SK-N-SH (cell line): ENCODE measurements around the gene ATG4C.

Experiments used
- CHD2 ChIP-seq: fragments of 150-350 bp; IDR thresholded peaks from 2 replicates; pipeline ENCODE4 v1.6.1; 2018; ENCODE audit warnings: low read length; ENCODE audit not compliant: partially characterized antibody
- EP300 ChIP-seq, 2 experiments: IDR thresholded peaks; 2 replicates each; pipeline versions ENCODE4 v1.4.0 to v1.6.1; 2012; ENCODE audit warnings: borderline replicate concordance in 1 of 2, low read depth in 1 of 2, low read length in 1 of 2
- JUND ChIP-seq: IDR thresholded peaks from 2 replicates; pipeline ENCODE4 v1.4.0; 2012
- MXI1 ChIP-seq: IDR thresholded peaks from 2 replicates; pipeline ENCODE4 v1.6.1; 2012; ENCODE audit warnings: mild to moderate bottlenecking, low read depth, low read length, improper control_type of control experiment
- NFIC ChIP-seq: IDR thresholded peaks from 2 replicates; pipeline ENCODE4 v1.4.0; 2012; ENCODE audit warnings: borderline replicate concordance
- RAD21 ChIP-seq: IDR thresholded peaks from 2 replicates; pipeline ENCODE4 v1.6.1; 2012; ENCODE audit warnings: mild to moderate bottlenecking, low read length
- RCOR1 ChIP-seq: fragments of 150-350 bp; IDR thresholded peaks from 2 replicates; pipeline ENCODE4 v1.6.1; 2017; ENCODE audit warnings: antibody characterized with exemption, low read length
- SIN3A ChIP-seq: IDR thresholded peaks from 2 replicates; pipeline ENCODE4 v1.6.1; 2012; ENCODE audit warnings: low read depth, mild to moderate bottlenecking, low read length, moderate library complexity, borderline replicate concordance
- SMC3 ChIP-seq: IDR thresholded peaks from 2 replicates; pipeline ENCODE4 v1.6.1; 2012; ENCODE audit warnings: low read depth, low read length, improper control_type of control experiment
- YY1 ChIP-seq: IDR thresholded peaks from 2 replicates; pipeline ENCODE4 v1.4.0; 2012; ENCODE audit warnings: low read depth, mild to moderate bottlenecking
- TF ChIP-seq, protein P1 (sequence below): fragments of 200-600 bp; sonication (generic); IDR thresholded peaks from 2 replicates; pipeline ENCODE4 v1.6.1; 2017; ENCODE audit warnings: antibody characterized with exemption, mild to moderate bottlenecking, moderate library complexity

DNA sequence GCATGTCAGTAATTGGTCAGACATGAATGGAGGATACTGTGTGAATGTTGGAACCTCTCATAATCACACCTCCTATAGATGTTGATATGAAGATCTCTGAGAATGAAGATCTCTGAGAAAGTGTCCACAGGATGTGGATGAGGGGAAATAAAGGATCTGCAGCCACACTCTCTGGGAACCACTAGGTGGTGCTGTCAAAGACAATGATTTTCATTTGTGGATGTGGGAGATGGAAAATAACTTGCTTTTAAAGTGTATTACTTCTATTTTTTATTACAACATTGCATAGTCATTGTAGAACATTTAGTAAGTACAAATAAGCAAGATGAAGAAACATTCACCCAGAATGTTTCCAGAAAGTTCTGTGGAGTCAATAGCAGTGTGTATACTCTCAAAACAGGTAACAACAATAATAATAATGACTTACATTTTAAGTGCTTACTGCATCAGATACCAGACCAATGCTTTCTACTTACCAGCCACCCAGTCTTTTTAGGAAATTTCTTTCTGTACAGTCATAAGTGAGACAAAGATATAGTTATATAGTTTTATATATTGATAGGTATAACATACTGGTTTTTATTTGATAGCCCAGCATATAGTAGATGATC lies 128.2 kb downstream of the ATG4C start:
- TF ChIP-seq, protein P1, sequence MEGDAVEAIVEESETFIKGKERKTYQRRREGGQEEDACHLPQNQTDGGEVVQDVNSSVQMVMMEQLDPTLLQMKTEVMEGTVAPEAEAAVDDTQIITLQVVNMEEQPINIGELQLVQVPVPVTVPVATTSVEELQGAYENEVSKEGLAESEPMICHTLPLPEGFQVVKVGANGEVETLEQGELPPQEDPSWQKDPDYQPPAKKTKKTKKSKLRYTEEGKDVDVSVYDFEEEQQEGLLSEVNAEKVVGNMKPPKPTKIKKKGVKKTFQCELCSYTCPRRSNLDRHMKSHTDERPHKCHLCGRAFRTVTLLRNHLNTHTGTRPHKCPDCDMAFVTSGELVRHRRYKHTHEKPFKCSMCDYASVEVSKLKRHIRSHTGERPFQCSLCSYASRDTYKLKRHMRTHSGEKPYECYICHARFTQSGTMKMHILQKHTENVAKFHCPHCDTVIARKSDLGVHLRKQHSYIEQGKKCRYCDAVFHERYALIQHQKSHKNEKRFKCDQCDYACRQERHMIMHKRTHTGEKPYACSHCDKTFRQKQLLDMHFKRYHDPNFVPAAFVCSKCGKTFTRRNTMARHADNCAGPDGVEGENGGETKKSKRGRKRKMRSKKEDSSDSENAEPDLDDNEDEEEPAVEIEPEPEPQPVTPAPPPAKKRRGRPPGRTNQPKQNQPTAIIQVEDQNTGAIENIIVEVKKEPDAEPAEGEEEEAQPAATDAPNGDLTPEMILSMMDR = peak; percentile 86
- TF ChIP-seq EP300 (IDR thresholded peaks at IDR 0.05; ENCODE audit: borderline replicate concordance in 1 of 2, low read depth in 1 of 2, low read length in 1 of 2) = no peak
- TF ChIP-seq SIN3A = no peak
- no peak for TF ChIP-seq MXI1
- TF ChIP-seq NFIC = no peak
- no peak for TF ChIP-seq YY1
- TF ChIP-seq SMC3 = peak; percentile 19; the same call in 1 of the 2 replicates
- TF ChIP-seq CHD2 = no peak
- no peak for TF ChIP-seq JUND
- TF ChIP-seq RAD21 = peak; percentile 48; the same call in 1 of the 2 replicates
- TF ChIP-seq RCOR1 = no peak
